WTC11 (cell line): ENCODE results near the gene ZNF680. TPM values are rescaled to one million over a fixed set of nuclear protein-coding genes. Genes with fewer than 3 reads are reported as not detected.

Experiments used
- ATAC-seq: fragments of 200-7000 bp; cut with Tn5 transposase; 2 replicates; pipeline ENCODE4 v1.10.0; 2021; ENCODE audit warnings: mild to moderate bottlenecking, moderate library complexity
- CTCF ChIA-PET: fragments of 300-600 bp; sonication (Branson Sonifier 250); formaldehyde crosslinking; loops from one replicate; lab custom pipeline; 2021; ENCODE audit warnings: antibody characterized with exemption; lab: Charles Lee
- POLR2A ChIA-PET: fragments of 350-600 bp; sonication (Branson Sonifier 250); formaldehyde crosslinking; loops from one replicate; lab custom pipeline; 2021; ENCODE audit warnings: antibody characterized with exemption; lab: Charles Lee
- DNase-seq: peaks from one replicate; pipeline ENCODE4 v3.0.0; 2021; ENCODE audit warnings: low spot score
- H3K27ac Mint-ChIP-seq: 2 replicates; pipeline ENCODE4 v1.8.0; 2021; ENCODE audit warnings: mixed read lengths
- H3K27me3 Mint-ChIP-seq: 2 replicates; pipeline ENCODE4 v1.8.0; 2021; ENCODE audit warnings: low read depth, mild to moderate bottlenecking, moderate library complexity, mixed read lengths
- H3K36me3 Mint-ChIP-seq: 2 replicates; pipeline ENCODE4 v1.8.0; 2021; ENCODE audit warnings: mixed read lengths
- H3K4me1 Mint-ChIP-seq: 2 replicates; pipeline ENCODE4 v1.8.0; 2022; ENCODE audit warnings: mixed read lengths
- H3K4me3 Mint-ChIP-seq: 2 replicates; pipeline ENCODE4 v1.8.0; 2021; ENCODE audit warnings: mild to moderate bottlenecking, moderate library complexity, mixed read lengths
- H3K9me3 Mint-ChIP-seq: 2 replicates; pipeline ENCODE4 v1.8.0; 2021; ENCODE audit warnings: mixed read lengths
- AR ChIP-seq: fragments of 250-450 bp; sonication (Bioruptor Pico); IDR thresholded peaks from 2 replicates; pipeline ENCODE4 v1.9.0; 2021; ENCODE audit warnings: mild to moderate bottlenecking
- ATF6 ChIP-seq: sonication (generic); formaldehyde crosslinking; IDR thresholded peaks from 2 replicates; pipeline ENCODE4 v1.8.1; 2023; ENCODE audit warnings: mild to moderate bottlenecking, missing genetic modification reagents
- CBFB ChIP-seq: sonication (generic); formaldehyde crosslinking; IDR thresholded peaks from 2 replicates; pipeline ENCODE4 v1.8.1; 2022; ENCODE audit warnings: mild to moderate bottlenecking, low read depth, missing genetic modification reagents
- CTCF ChIP-seq: fragments of 200-600 bp; IDR thresholded peaks from 2 replicates; pipeline ENCODE4 v1.8.0; 2022; ENCODE audit warnings: antibody characterized with exemption
- FOXJ3 ChIP-seq: sonication (generic); formaldehyde crosslinking; IDR thresholded peaks from 2 replicates; pipeline ENCODE4 v1.9.0; 2021; ENCODE audit warnings: missing genetic modification reagents, mild to moderate bottlenecking, borderline replicate concordance
- KAT7 ChIP-seq: sonication (generic); formaldehyde crosslinking; IDR thresholded peaks from 2 replicates; pipeline ENCODE4 v1.8.1; 2023; ENCODE audit warnings: missing genetic modification reagents, mild to moderate bottlenecking, borderline replicate concordance
- NFATC4 ChIP-seq: fragments of 250-450 bp; sonication (Bioruptor Pico); IDR thresholded peaks from 2 replicates; pipeline ENCODE4 v1.9.0; 2021; ENCODE audit warnings: mild to moderate bottlenecking
- PREB ChIP-seq: sonication (generic); formaldehyde crosslinking; IDR thresholded peaks from 2 replicates; pipeline ENCODE4 v1.8.1; 2022; ENCODE audit warnings: mild to moderate bottlenecking, missing genetic modification reagents, moderate library complexity, borderline replicate concordance
- PRRX2 ChIP-seq: fragments of 250-450 bp; sonication (Bioruptor Pico); IDR thresholded peaks from 2 replicates; pipeline ENCODE4 v1.8.0; 2021; ENCODE audit warnings: mild to moderate bottlenecking
- ZBTB21 ChIP-seq: sonication (generic); formaldehyde crosslinking; IDR thresholded peaks from 2 replicates; pipeline ENCODE4 v1.8.1; 2023; ENCODE audit warnings: mild to moderate bottlenecking, missing genetic modification reagents, borderline replicate concordance
- ZMAT4 ChIP-seq: fragments of 250-450 bp; sonication (Bioruptor Pico); IDR thresholded peaks from 2 replicates; pipeline ENCODE4 v1.9.0; 2021; ENCODE audit warnings: mild to moderate bottlenecking
- ZNF138 ChIP-seq: sonication (generic); formaldehyde crosslinking; conservative IDR thresholded peaks from 2 replicates; pipeline ENCODE4 v1.8.1; 2022; ENCODE audit warnings: mild to moderate bottlenecking, moderate library complexity, missing genetic modification reagents
- ZNF396 ChIP-seq: fragments of 250-450 bp; sonication (Bioruptor Pico); IDR thresholded peaks from 2 replicates; pipeline ENCODE4 v1.8.0; 2021; ENCODE audit warnings: mild to moderate bottlenecking, moderate library complexity, borderline replicate concordance
- total RNA-seq: library from RNA; stranded (reverse); gene quantifications from 3 replicates; pipeline ENCODE4 v1.2.3, GENCODE V29; 2021

ZNF680 gene
- total RNA-seq, 1 experiment from 2014 or later = 13.9 TPM

GRCh38 chr7:64581926-64582894 is 19.3 kb upstream of the ZNF680 start:
- Mint-ChIP-seq H3K36me3 (peaks cover 70% of the 10 kb centered on the region), H3K4me1 (no peaks in the 10 kb centered on the region), H3K9me3 (peaks cover 52% of the 10 kb centered on the region), H3K27me3 (peaks cover 4% of the 10 kb centered on the region; the same call in 1 of the 2 replicates), H3K27ac (peak overlapping the region; percentile 55; the same call in 1 of the 2 replicates), H3K4me3 (no peak overlapping the region)
- POLR2A ChIA-PET = no interaction called here
- CTCF ChIA-PET = no interaction called here
- no peak for TF ChIP-seq AR
- no peak for TF ChIP-seq PRRX2 (CRISPR knock-in tag)
- TF ChIP-seq ZBTB21 (CRISPR knock-in tag) = no peak
- no peak for TF ChIP-seq KAT7 (CRISPR knock-in tag)
- TF ChIP-seq ZNF138 (CRISPR knock-in tag) = no peak
- no peak for TF ChIP-seq FOXJ3
- TF ChIP-seq ATF6 (CRISPR knock-in tag) = no peak
- no peak for TF ChIP-seq ZMAT4
- TF ChIP-seq PREB (CRISPR knock-in tag) = no peak
- ATAC-seq (no peak), DNase-seq (no peak)

- ChIA-PET POLR2A (no interaction called here), CTCF (no interaction called here)
- peaks cover 48% of the 10 kb centered on the region for H3K9me3 Mint-ChIP-seq
- ATAC-seq (no peak), DNase-seq (no peak)
- H3K4me3 Mint-ChIP-seq = no peak overlapping the region
- no peak overlapping the region for H3K27ac Mint-ChIP-seq
- H3K27me3 Mint-ChIP-seq = peaks cover 4% of the 10 kb centered on the region; the same call in 1 of the 2 replicates
- TF ChIP-seq ZNF396 (CRISPR knock-in tag) (no peak), CTCF (no peak), CBFB (CRISPR knock-in tag) (no peak), NFATC4 (CRISPR knock-in tag) (no peak)
- no peaks in the 10 kb centered on the region for H3K4me1 Mint-ChIP-seq
- peaks cover 70% of the 10 kb centered on the region for H3K36me3 Mint-ChIP-seq
Measured at GRCh38 chr7:64581391-64581790, 18.5 kb upstream of the ZNF680 start.
